Skin of body (tissue), 2 donors: ENCODE data around the gene CPXM1. TPM values are rescaled to one million over a fixed set of nuclear protein-coding genes. Genes with fewer than 3 reads are reported as not detected.
A peak's percentile ranks its signal among the peaks of the same experiment; 100 is the strongest.
"Not testable (repeated sequence)": the region's sequence is repeated elsewhere in the genome, so short reads cannot be mapped to it uniquely, and the experiment has no call there.

ENCODE experiments used
- DNase-seq: peaks from one replicate; lab custom pipeline; 2025; lab: John Stamatoyannopoulos, UW
- total RNA-seq: library from RNA; depleted of rRNA; stranded (reverse); fragments of >200 nt; gene quantifications from one replicate; pipeline ENCODE4 v1.2.3, GENCODE V29; 2014

CPXM1 gene
- 30.5 TPM for total RNA-seq

DNA sequence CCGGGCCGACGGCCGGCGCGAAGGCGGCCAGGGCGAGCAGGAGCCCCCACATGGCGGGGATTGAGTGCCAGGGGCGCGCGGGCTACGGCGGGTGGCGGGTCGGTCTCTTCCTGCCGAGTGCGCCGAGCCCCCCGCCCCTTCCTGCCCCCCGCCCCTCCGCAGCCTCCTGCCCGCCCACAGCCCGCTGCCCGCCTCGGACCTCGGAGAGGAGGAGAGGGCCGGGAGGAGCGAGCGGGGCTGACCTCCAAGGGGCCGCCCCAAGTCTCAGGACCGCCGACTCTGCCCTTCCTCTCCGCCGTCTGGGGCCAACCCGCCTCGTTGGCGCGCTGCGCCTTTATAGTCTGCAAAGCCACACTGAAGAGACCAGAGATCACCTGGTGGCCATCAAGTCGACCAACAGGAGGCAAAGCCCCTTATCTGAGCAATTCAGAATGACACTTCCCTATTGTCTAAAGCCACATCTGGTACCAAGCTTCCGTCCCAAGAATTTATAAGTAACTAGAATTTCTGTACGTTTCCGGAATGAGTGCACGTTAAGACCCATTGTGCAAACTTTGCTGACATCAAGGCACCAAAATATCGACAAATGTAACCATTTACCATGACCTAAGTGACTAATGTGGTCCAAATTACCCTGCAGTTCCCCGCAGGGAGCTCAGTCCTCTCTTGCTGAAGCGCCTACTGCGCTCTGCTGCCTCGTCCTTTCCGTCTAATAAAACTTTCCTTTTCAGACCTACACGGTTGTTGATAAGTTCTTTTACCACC, at the start of gene CPXM1:
Gene CPXM1, minus strand, starts transcription at position 107 of the 765 bp plus-strand sequence. Its CDS starts 55 bp downstream, at position 52.
- peak; percentile 51 for DNase-seq

GRCh38 chr20:2849529-2849928, 49.1 kb upstream of the CPXM1 start:
- DNase-seq, result no peak

DNA sequence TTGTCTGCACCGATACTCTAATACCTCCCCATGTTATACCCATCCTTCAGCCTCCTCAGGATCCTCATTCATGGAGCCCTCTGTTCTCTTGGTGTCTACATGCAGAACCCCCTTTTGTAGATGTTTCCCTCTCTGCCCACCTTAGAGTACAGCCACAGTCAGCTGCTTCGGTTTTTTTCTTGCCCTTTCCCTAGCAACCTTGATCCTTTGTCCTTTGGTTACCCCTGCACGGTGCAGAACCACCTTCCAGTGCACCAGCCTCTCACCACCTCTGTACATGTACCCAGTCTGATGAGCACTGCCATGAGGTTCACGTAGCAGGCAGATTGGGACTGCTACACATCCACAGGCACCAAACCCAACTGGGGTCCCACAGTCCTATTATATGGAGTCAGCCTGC, 47.4 kb upstream of the CPXM1 start:
- DNase-seq, result no peak

DNA sequence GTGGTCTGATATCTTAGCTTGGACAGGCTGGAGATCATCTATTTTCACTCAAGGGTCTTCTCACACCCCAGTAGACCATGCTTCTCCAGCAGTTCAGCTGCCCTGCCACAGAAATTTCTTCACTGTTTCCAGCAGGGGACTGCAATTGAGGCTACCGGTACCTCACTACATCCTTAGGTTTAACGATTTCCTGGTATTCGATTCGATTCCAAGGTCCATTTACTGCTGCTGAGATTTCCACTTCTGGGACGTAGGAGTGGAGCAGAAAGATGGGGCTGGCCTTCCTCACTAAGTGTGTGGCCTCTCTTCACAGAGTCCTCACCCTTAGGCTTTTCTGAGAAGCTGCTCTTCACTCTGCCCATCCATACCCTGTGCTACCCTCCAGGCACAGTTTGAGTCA, 46.3 kb upstream of the CPXM1 start:
- DNase-seq, result no peak

- DNase-seq, result no peak
Measured at GRCh38 chr20:2845607-2846006, 45.2 kb upstream of the CPXM1 start.

DNA sequence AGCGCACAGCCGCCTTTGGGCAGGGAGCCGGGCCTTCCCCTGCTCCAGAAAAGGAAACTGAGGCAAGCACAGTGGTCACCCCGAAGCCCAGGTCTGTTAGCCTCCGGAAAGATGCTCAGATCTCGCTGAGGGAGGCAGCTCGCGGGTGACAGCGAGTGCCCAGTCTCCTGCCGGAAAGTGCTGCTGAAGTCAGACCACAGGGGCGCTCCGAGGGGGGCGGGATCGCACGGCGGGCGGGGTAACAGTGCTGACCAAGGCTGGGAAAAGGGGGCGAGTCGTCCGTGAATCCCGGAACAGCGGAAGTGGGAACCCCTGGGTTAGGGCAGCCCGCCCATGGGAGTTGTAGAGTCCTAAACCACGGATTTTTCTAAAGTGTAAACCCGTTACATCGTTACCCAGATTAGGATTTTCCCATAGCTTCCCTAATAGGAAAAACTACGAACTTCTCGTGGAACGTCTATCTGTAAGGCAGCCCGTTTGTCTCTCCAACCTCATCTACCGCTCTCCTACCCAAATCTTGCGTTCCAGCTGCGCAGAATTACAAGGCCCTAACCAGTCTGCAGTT, 40.6 kb upstream of the CPXM1 start:
- peak; percentile 43 for DNase-seq

DNA sequence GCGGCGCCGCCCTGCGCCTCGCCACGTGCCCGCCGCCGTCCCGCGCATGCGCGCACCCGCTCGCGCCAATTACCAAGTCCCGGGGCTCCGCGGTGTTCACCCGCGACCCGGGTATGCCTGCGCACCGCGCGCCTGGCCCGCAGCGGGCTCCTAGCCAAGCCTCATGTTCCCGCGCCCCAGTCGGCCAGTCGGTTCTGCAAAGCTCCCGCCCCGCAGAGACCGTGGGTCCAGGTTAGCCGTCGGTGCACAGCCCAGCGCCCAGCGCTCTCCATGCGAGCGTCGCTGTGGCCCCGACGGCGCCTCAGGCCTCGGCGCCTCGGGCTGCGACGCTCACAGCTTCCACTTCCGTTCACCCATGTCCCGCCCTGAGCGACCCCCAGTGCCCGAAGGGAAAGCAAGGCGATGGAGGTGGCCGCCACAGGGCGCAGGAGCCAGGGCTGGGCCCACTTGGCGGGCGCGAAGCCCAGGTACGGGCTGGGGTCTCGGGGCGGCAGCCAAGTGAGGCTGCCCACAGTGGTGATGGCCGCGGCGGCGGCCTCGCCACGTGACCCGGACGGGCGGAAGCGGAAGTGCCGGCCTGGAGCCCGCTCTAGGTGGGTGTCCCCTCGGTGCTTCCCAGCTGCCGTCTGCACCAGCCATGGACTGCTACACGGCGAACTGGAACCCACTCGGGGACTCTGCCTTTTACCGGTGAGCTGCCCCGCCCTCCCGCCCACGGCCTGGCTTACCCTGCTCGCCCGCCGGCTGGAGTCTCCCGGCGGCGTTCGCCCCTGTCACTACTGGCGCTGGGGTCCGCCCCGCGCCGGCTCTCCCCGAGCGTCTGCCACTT, 39.9 kb upstream of the CPXM1 start, which contains the start of the genes PCED1A and VPS16:
Gene PCED1A, minus strand, starts transcription at position 518 of the 829 bp plus-strand sequence. CDS start 743 bp downstream, outside the sequence.
Gene VPS16, plus strand, starts transcription at position 608 of the 829 bp plus-strand sequence. Its CDS starts 30 bp downstream, at position 638.
- peak; percentile 79 for DNase-seq

GRCh38 chr20:2839732-2840137, 39.3 kb upstream of the CPXM1 start:
- DNase-seq, result no peak

DNA sequence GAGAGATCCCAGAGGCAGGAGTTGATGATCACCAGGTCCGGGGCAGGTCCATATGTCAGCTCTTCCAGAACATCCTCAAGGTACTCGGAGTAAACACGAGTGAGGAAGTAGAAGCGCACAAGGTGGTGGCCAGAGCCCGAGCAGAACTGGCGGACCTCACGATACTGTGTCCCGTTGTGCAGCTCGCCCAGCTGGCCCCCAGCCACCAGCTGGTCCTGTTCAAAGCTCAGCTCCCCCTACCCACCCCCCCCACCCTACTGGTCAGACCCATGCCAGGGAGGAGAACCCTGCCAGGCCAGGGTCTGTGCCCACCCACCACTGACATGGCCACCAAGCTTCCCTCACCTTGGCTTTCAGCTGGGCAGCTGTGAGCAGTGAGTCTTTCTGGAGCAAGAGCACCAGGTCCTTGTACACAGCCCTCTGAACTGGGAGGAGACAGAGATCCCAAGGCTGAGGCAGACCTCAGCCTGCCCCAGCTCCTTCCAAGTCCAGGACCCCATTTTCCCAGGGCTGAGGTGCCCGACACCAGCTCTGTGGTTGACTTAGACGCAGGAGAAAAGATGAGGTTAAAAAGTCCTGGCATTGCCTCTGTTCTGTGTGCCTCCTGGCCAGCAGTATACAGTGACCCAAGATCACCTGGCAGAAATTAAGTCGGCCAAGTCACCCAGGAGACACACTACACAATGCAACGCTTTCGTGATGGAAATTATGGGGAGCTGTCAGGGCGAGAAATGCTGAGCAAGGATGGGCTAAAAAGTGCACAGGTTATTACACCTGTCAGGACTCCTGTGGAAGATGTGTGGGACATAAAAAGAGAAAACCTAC, 38.6 kb upstream of the CPXM1 start:
- DNase-seq, result no peak

- DNase-seq, result no peak
Measured at GRCh38 chr20:2838170-2838797, 37.9 kb upstream of the CPXM1 start.

- no peak for DNase-seq
Measured at GRCh38 chr20:2837221-2837960, 37.0 kb upstream of the CPXM1 start.

GRCh38 chr20:2836035-2836434, 35.6 kb upstream of the CPXM1 start:
- no peak for DNase-seq

- no peak for DNase-seq
Measured at GRCh38 chr20:2835331-2835796, 34.9 kb upstream of the CPXM1 start.

GRCh38 chr20:2834401-2835110, 34.1 kb upstream of the CPXM1 start:
- DNase-seq, result no peak

DNA sequence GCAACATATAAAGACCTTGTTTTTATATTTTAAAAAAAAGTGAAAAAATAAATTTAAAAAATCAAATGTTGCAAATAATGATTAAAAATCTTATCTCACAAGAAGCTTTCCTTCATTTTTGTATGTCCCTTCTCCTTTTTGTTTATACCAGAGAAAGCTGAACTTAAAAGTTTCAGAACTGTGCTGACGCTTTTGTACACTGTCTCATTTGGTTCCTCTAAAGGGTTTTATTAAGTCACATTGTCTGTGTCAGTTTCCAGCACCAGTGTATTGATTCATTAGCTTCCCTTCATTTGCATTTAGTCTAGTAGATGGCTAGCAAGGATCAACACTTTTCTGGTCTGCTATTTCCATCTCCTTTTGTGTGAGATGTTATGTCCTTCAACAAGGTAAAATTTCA, 33.3 kb upstream of the CPXM1 start:
- no peak for DNase-seq

- DNase-seq, result not testable (repeated sequence)
Measured at GRCh38 chr20:2831206-2831605, 30.8 kb upstream of the CPXM1 start.

- DNase-seq, result no peak
Measured at GRCh38 chr20:2829376-2829775, 28.9 kb upstream of the CPXM1 start.

DNA sequence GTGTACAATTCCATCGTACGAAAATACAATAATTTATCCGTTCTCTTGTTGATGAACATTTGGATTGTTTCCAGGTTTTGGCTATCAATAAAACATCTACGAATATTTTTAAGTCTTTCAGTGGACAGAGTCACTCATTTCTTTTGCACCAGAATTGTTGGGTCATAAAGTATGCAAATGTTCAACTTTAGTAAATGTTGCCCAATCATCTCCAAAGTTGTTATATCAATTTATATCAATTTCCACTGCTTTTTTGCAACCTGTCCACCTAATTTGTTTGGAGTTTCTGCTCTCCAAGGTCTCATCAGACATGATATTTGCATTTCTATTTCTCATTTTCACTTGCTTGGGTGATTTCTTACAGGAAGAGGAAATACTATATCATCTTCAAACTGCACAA, 26.2 kb upstream of the CPXM1 start:
- no peak for DNase-seq

- DNase-seq, result no peak
Measured at GRCh38 chr20:2825761-2826160, 25.3 kb upstream of the CPXM1 start.
